Naive thymus-derived CD8-positive, alpha-beta T cell (primary cell): Measurements from ENCODE around the gene GTF3C5. TPM values are rescaled to one million over a fixed set of nuclear protein-coding genes. Genes with fewer than 3 reads are reported as not detected.

ENCODE experiments used
- ATAC-seq, 2 donors: fragments of 150-1000 bp; cut with Tn5 transposase in 1 of 2; sonication (Bioruptor Pico), chemical (Tn5 transposase) in 1 of 2; 1 replicate in 1 of 2; 2 replicates in 1 of 2; pipeline ENCODE4 v1.10.0; 2021; ENCODE audit warnings: mild to moderate bottlenecking in 2 of 2, moderate library complexity in 2 of 2
- POLR2A ChIA-PET: fragments of 350-600 bp; sonication (Branson Sonifier 250); formaldehyde crosslinking; loops from one replicate; lab custom pipeline; 2021; ENCODE audit warnings: antibody characterized with exemption; lab: Charles Lee
- DNase-seq, 10 donors: peaks; one replicate each; pipeline versions ENCODE4 v3.0.0 to v3.0.0-alpha.2; 2020 to 2022
- H3K27ac Mint-ChIP-seq, 10 donors: one replicate each; pipeline ENCODE4 v1.8.0; 2020 to 2022; ENCODE audit warnings: mild to moderate bottlenecking in 10 of 10, mixed read lengths in 10 of 10, moderate library complexity in 4 of 10, inconsistent platforms in 1 of 10
- H3K27me3 Mint-ChIP-seq, 5 donors: one replicate each; pipeline ENCODE4 v1.8.0; 2021 to 2022; ENCODE audit warnings: mixed read lengths in 5 of 5
- H3K36me3 Mint-ChIP-seq, 3 donors: one replicate each; pipeline ENCODE4 v1.8.0; 2020 to 2022; ENCODE audit warnings: mixed read lengths in 3 of 3, mild to moderate bottlenecking in 2 of 3, inconsistent platforms in 1 of 3
- H3K4me1 Mint-ChIP-seq, 4 donors: one replicate each; pipeline ENCODE4 v1.8.0; 2021 to 2022; ENCODE audit warnings: mixed read lengths in 4 of 4
- H3K4me3 Mint-ChIP-seq, 10 donors: one replicate each; pipeline ENCODE4 v1.8.0; 2020 to 2022; ENCODE audit warnings: mild to moderate bottlenecking in 10 of 10, mixed read lengths in 10 of 10, moderate library complexity in 6 of 10, inconsistent platforms in 1 of 10
- H3K9me3 Mint-ChIP-seq, 9 donors: one replicate each; pipeline ENCODE4 v1.8.0; 2020 to 2022; ENCODE audit warnings: mixed read lengths in 9 of 9, mild to moderate bottlenecking in 3 of 9, inconsistent platforms in 1 of 9, moderate library complexity in 1 of 9
- microRNA-seq: library from miRNA; unstranded; fragments of <30 nt; microRNA quantifications from one replicate; pipeline ENCODE4 v1.2.0, GENCODE V29; 2022; ENCODE audit warnings: borderline microRNAs expressed
- polyA plus RNA-seq, 3 donors: library from polyadenylated mRNA; unstranded; fragments of 300-500 nt; fragmentation: Illumina TruSeq; gene quantifications; one replicate each; pipeline ENCODE4 v1.2.3, GENCODE V29; 2021
- total RNA-seq, 8 experiments: library from RNA in 2 of 8; stranded (reverse) in 2 of 8; gene quantifications; one replicate each; pipeline ENCODE4 v1.2.3 and lab custom pipeline; 2021 to 2026

Gene GTF3C5
- total and polyA plus RNA-seq, 5 experiments from 2014 or later, result 33.7 to 81.2 (median 40.1) TPM

GRCh38 chr9:133103987-133104505 lies 73.2 kb downstream of the GTF3C5 start:
- H3K27ac Mint-ChIP-seq, result peak overlapping the region in 2 of 10 donors; percentile 73 to 89
- POLR2A ChIA-PET, result interaction anchor here (1.0 to 3.3 kb wide), 3 partner anchors 9 to 44 kb away, joined by 3 to 28 read pairs (median 15); no protein-coding TSS in a partner anchor
- no peak for ATAC-seq
- H3K4me1 Mint-ChIP-seq, result peaks cover 0 to 5% (median 0%) of the 10 kb centered on the region in 4 donors
- H3K36me3 Mint-ChIP-seq, result peaks cover 0 to 58% (median 26%) of the 10 kb centered on the region in 3 donors
- no peak overlapping the region for H3K4me3 Mint-ChIP-seq
- H3K27me3 Mint-ChIP-seq, result no peaks in the 10 kb centered on the region
- peaks cover 0 to 2% (median 0%) of the 10 kb centered on the region in 9 donors for H3K9me3 Mint-ChIP-seq
- DNase-seq, result peak in 1 of 10 donors; percentile 42

- ATAC-seq (no peak), DNase-seq (peak in 1 of 10 donors; percentile 59)
- Mint-ChIP-seq H3K27ac (peak overlapping the region in 2 of 10 donors; percentile 69 to 89), H3K9me3 (no peaks in the 10 kb centered on the region), H3K4me1 (peaks cover 0 to 5% (median 0%) of the 10 kb centered on the region in 4 donors), H3K4me3 (no peak overlapping the region), H3K27me3 (no peaks in the 10 kb centered on the region), H3K36me3 (peaks cover 0 to 57% (median 21%) of the 10 kb centered on the region in 3 donors)
- POLR2A ChIA-PET, result interaction anchor here (1.2 to 4.6 kb wide), 2 partner anchors 39 to 43 kb away, joined by 3 to 20 read pairs; no protein-coding TSS in a partner anchor
These were observed 74.1 kb downstream of the GTF3C5 start for GRCh38 chr9:133104718-133105460.

GRCh38 chr9:133105461-133105770 lies 74.6 kb downstream of the GTF3C5 start:
- Mint-ChIP-seq H3K9me3 (no peaks in the 10 kb centered on the region), H3K27me3 (no peaks in the 10 kb centered on the region), H3K4me1 (peaks cover 0 to 5% (median 0%) of the 10 kb centered on the region in 4 donors), H3K4me3 (no peak overlapping the region), H3K36me3 (peaks cover 0 to 57% (median 22%) of the 10 kb centered on the region in 3 donors), H3K27ac (no peak overlapping the region)
- ATAC-seq, result no peak
- DNase-seq, result no peak
- POLR2A ChIA-PET, result interaction anchor here (0.9 to 4.6 kb wide), 3 partner anchors 13 to 43 kb away, joined by 3 to 20 read pairs (median 3); no protein-coding TSS in a partner anchor

DNA sequence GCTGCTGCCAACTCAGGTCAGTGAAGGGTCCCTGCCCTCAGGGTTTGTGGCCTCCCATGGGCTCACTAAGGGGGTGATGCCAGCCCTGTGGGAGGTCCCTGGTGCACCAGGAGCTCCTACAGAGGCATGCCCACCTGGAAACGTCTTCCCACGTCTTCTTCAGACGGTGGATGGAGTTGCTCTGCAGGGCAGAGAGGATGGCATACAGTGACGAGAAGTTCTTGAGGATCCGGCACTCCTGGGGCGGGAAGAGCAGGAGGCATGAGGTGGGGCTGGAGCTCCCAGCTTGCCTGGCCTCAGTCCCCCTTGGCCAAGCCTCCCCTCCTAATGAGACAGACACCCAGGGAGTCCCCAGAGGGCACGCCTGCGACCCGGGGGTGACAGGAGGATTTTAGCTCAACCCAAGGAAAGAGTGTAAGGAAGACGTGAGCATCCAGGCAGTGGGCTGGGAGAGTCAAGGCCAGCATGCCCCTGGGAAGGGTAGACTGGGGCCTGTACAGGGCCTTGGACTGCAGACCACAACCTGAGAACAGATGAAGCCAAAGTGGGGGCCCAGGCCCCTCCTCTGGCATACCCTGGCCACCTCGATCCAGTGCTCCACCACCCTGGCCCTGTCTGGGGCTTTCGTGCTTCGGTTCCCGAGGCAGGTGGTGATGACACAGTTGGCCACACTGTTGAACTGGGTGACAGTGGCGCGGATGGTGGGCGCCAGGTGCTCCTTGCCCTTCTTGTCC lies 75.9 kb downstream of the GTF3C5 start:
- H3K27ac Mint-ChIP-seq, result peak overlapping the region in 3 of 10 donors; percentile 58 to 87 (median 73)
- H3K9me3 Mint-ChIP-seq, result no peaks in the 10 kb centered on the region
- H3K4me3 Mint-ChIP-seq, result no peak overlapping the region
- H3K4me1 Mint-ChIP-seq, result peaks cover 0 to 5% (median 1%) of the 10 kb centered on the region in 4 donors
- ATAC-seq (no peak), DNase-seq (peak in 1 of 10 donors; percentile 52)
- H3K27me3 Mint-ChIP-seq, result no peaks in the 10 kb centered on the region
- peaks cover 0 to 53% (median 14%) of the 10 kb centered on the region in 3 donors for H3K36me3 Mint-ChIP-seq
- POLR2A ChIA-PET, result interaction anchor here (0.7 to 4.6 kb wide), 4 partner anchors 9 to 41 kb away, joined by 3 to 20 read pairs (median 3); no protein-coding TSS in a partner anchor

DNA sequence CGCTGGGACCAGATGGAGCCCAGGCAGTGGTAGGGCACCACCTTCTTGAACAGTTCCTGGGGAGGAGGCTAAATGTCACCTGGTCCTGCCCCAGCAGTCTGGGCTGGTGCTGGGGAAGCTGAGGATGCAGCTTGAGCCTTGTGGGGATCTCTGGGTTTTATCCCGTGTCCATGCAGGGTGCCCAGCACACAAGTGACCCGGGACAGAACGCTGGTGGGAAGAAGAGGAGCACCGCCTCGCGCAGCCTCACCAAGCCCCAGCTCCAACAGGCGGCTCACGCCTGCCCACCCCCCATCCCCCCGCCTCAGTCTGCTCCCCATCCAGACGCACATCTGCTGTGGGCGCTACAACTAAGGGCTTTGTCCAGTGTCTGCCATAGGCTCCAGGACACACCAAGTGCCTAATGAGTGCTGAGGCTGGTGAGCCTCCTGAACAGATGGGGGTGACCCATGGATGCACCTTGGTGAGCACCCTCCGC lies 76.5 kb downstream of the GTF3C5 start:
- peaks cover 0 to 49% (median 14%) of the 10 kb centered on the region in 3 donors for H3K36me3 Mint-ChIP-seq
- ATAC-seq (no peak), DNase-seq (peak in 1 of 10 donors; percentile 43)
- no peak overlapping the region for H3K27ac Mint-ChIP-seq
- POLR2A ChIA-PET, result interaction anchor here (1.3 to 4.6 kb wide), 3 partner anchors 10 to 48 kb away, joined by 3 to 20 read pairs (median 4); no protein-coding TSS in a partner anchor
- no peaks in the 10 kb centered on the region for H3K27me3 Mint-ChIP-seq
- peaks cover 2 to 6% (median 4%) of the 10 kb centered on the region in 4 donors for H3K4me1 Mint-ChIP-seq
- H3K9me3 Mint-ChIP-seq, result no peaks in the 10 kb centered on the region
- H3K4me3 Mint-ChIP-seq, result no peak overlapping the region

Small RNA genes lying within 50 kb of the gene (microRNA-seq; reads per million reads assigned to microRNA genes)
- not detected for gene MIR6877

Other genes starting within 250 kb of the GTF3C5 start
- not detected for gene AK8, start 152.7 kb upstream of the GTF3C5 start, total RNA-seq
- gene AK8, start 152.7 kb upstream of the GTF3C5 start, polyA plus RNA-seq, result under 1 TPM in 1 of 3 donors, not detected in 2; 0.14 TPM
- gene SPACA9, start 152.1 kb upstream of the GTF3C5 start, total RNA-seq, result 1 to 10 TPM; 1.9 to 2.2 TPM
- 1 to 10 TPM; 2.3 to 3.1 (median 2.4) TPM for gene SPACA9, start 152.1 kb upstream of the GTF3C5 start, polyA plus RNA-seq
- 10 to 100 TPM; 82.4 to 86.2 TPM for gene TSC1, start 86.4 kb upstream of the GTF3C5 start, total RNA-seq
- 1 to 10 TPM; 4.8 to 8.7 (median 8.3) TPM for gene TSC1, start 86.4 kb upstream of the GTF3C5 start, polyA plus RNA-seq
- gene GFI1B, start 52.3 kb upstream of the GTF3C5 start, total RNA-seq, result under 1 TPM in 1 of 2 experiments, not detected in 1; 0.39 TPM
- gene GFI1B, start 52.3 kb upstream of the GTF3C5 start, polyA plus RNA-seq, result under 1 TPM in 1 of 3 donors, not detected in 2; 0.16 TPM
- gene CEL, start 31.0 kb downstream of the GTF3C5 start, total RNA-seq, result 1 to 10 TPM; 1.3 to 1.6 TPM
- not detected for gene CEL, start 31.0 kb downstream of the GTF3C5 start, polyA plus RNA-seq
- 10 to 100 TPM; 93.7 to 99.9 TPM for gene RALGDS, start 90.2 kb downstream of the GTF3C5 start, total RNA-seq
- gene RALGDS, start 90.2 kb downstream of the GTF3C5 start, polyA plus RNA-seq, result 10 to 100 TPM; 14.1 to 35.5 (median 29.4) TPM
- 1 to 10 TPM; 4.1 to 4.9 TPM for gene GBGT1, start 132.9 kb downstream of the GTF3C5 start, total RNA-seq
- not detected for gene GBGT1, start 132.9 kb downstream of the GTF3C5 start, polyA plus RNA-seq
- gene OBP2B, start 178.3 kb downstream of the GTF3C5 start, total RNA-seq, result not detected
- not detected for gene OBP2B, start 178.3 kb downstream of the GTF3C5 start, polyA plus RNA-seq
- not detected for gene ABO, start 244.2 kb downstream of the GTF3C5 start, total RNA-seq
- not detected for gene ABO, start 244.2 kb downstream of the GTF3C5 start, polyA plus RNA-seq